ENCODE results near the gene AMHR2.
"Not testable (repeated sequence)": the region's sequence is repeated elsewhere in the genome, so short reads cannot be mapped to it uniquely, and the experiment has no call there.

AMHR2 gene

DNA sequence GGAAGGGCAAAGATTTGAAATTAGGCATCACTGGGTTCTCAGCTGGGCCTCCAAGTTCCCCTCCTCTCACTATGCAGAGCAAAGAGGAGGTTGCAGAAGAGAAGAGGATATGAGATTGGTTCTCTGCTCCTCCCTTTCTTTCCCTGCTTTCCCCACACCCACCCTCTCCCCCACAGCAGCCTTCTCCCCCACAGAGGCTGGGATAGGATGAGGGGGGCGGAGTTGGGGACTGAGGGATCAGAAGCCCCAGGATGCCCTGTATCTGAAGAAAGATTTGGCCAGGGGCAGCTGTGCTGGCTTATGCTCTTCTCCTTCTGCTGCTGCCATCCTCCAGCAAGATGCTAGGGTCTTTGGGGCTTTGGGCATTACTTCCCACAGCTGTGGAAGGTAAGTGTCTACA is at the start of gene AMHR2:
Gene AMHR2 (plus strand): TSS at position 259 of the 400 bp plus-strand sequence. CDS start 80 bp downstream, at position 339.
- Histone ChIP-seq H3K4me1 (ENCODE audit: insufficient read depth, poor library complexity, severe bottlenecking) (peaks cover 14% of the 10 kb centered on the region), H3K9me3 (ENCODE audit: severe bottlenecking) (no peaks in the 10 kb centered on the region), H3K27me3 (ENCODE audit: insufficient read depth, poor library complexity, severe bottlenecking) (no peaks in the 10 kb centered on the region), H3K27ac (ENCODE audit: poor library complexity, severe bottlenecking) (no peak within 1 kb of the TSS), H3K36me3 (ENCODE audit: low read depth) (no peaks in the 10 kb centered on the region), H3K4me3 (ENCODE audit: severe bottlenecking) (no peak within 1 kb of the TSS)
- TF ChIP-seq, protein P1, sequence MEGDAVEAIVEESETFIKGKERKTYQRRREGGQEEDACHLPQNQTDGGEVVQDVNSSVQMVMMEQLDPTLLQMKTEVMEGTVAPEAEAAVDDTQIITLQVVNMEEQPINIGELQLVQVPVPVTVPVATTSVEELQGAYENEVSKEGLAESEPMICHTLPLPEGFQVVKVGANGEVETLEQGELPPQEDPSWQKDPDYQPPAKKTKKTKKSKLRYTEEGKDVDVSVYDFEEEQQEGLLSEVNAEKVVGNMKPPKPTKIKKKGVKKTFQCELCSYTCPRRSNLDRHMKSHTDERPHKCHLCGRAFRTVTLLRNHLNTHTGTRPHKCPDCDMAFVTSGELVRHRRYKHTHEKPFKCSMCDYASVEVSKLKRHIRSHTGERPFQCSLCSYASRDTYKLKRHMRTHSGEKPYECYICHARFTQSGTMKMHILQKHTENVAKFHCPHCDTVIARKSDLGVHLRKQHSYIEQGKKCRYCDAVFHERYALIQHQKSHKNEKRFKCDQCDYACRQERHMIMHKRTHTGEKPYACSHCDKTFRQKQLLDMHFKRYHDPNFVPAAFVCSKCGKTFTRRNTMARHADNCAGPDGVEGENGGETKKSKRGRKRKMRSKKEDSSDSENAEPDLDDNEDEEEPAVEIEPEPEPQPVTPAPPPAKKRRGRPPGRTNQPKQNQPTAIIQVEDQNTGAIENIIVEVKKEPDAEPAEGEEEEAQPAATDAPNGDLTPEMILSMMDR (IDR thresholded peaks at IDR 0.05; ENCODE audit: poor library complexity, severe bottlenecking): no peak
- no peak for DNase-seq (ENCODE audit: low spot score)
- ATAC-seq (ENCODE audit: low read depth): no peak

DNA sequence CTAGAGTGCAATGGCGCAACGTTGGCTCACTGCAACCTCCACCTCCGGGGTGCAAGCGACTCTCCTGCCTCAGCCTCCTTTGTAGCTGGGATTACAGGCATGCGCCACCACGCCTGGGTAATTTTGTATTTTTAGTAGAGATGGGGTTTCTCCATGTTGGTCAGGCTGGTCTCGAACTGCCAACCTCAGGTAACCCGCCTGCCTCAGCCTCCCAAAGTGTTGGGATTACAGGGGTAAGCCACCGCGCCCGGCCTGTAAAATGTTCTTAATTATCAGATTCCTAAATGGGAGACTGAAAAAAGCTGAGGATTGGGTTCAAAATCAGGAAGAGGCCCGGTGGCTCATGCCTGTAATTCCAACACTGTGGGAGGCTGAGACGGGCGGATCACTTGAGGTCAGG is 49.4 kb upstream of the AMHR2 start:
- DNase-seq (ENCODE audit: low spot score); H3K27me3 ChIP-seq (ENCODE audit: insufficient read depth, poor library complexity, severe bottlenecking); H3K9me3 ChIP-seq (ENCODE audit: severe bottlenecking); H3K36me3 ChIP-seq (ENCODE audit: low read depth); H3K4me3 ChIP-seq (ENCODE audit: severe bottlenecking); ATAC-seq (ENCODE audit: low read depth): not testable (repeated sequence)
- peak overlapping the region; percentile 92 for H3K27ac ChIP-seq (ENCODE audit: poor library complexity, severe bottlenecking)
- peaks cover 27% of the 10 kb centered on the region for H3K4me1 ChIP-seq (ENCODE audit: insufficient read depth, poor library complexity, severe bottlenecking)

DNA sequence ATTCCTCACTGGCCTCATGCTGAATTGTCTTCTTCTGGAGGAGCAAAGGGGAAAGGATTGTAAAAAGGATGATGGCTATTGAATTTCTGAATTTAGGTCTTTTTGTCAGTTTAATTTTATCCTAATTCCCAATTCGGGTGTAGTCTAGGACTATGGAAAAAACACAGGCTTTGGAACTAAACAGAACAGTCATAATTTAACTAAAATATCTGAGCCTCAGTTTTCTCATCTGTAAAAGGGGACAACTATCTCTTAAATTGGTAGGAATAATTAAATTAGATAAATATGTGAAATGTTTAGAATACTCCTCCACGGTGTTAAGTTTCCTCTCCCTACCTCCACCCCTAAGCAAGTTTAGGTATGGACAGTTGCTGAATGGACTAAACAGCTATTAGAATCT is 46.9 kb upstream of the AMHR2 start:
- Histone ChIP-seq H3K9me3 (ENCODE audit: severe bottlenecking) (no peaks in the 10 kb centered on the region), H3K27ac (ENCODE audit: poor library complexity, severe bottlenecking) (no peak overlapping the region), H3K4me3 (ENCODE audit: severe bottlenecking) (no peak overlapping the region), H3K27me3 (ENCODE audit: insufficient read depth, poor library complexity, severe bottlenecking) (no peaks in the 10 kb centered on the region), H3K4me1 (ENCODE audit: insufficient read depth, poor library complexity, severe bottlenecking) (peaks cover 25% of the 10 kb centered on the region), H3K36me3 (ENCODE audit: low read depth) (peaks cover 9% of the 10 kb centered on the region)
- DNase-seq (ENCODE audit: low spot score): no peak
- no peak for ATAC-seq (ENCODE audit: low read depth)
- TF ChIP-seq, protein P1 (IDR thresholded peaks at IDR 0.05; ENCODE audit: poor library complexity, severe bottlenecking): no peak

DNA sequence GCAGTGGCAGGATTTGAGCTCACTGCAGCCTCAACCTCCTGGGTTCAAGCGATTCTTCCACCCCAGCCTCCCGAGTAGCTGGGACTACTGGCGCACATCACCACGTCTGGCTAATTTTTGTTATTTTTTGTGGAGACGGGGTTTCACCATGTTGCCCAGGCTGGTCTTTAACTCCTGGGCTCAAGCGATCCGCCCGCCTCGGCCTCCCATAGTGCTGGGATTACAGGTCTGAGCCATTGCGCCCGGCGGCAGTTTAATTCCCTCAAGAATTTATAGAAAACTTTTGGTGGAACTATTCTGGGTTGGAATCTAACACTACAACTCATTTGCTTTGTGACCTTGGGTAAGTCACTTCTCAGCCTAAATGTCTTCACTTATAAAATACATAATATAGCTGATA is 45.4 kb upstream of the AMHR2 start:
- Histone ChIP-seq H3K4me3 (ENCODE audit: severe bottlenecking) (no peak overlapping the region), H3K27ac (ENCODE audit: poor library complexity, severe bottlenecking) (peak overlapping the region; percentile 72), H3K9me3 (ENCODE audit: severe bottlenecking) (no peaks in the 10 kb centered on the region), H3K27me3 (ENCODE audit: insufficient read depth, poor library complexity, severe bottlenecking) (no peaks in the 10 kb centered on the region), H3K4me1 (ENCODE audit: insufficient read depth, poor library complexity, severe bottlenecking) (peaks cover 24% of the 10 kb centered on the region), H3K36me3 (ENCODE audit: low read depth) (peaks cover 23% of the 10 kb centered on the region)
- no peak for ATAC-seq (ENCODE audit: low read depth)
- no peak for DNase-seq (ENCODE audit: low spot score)
- TF ChIP-seq, protein P1 (IDR thresholded peaks at IDR 0.05; ENCODE audit: poor library complexity, severe bottlenecking): no peak

DNA sequence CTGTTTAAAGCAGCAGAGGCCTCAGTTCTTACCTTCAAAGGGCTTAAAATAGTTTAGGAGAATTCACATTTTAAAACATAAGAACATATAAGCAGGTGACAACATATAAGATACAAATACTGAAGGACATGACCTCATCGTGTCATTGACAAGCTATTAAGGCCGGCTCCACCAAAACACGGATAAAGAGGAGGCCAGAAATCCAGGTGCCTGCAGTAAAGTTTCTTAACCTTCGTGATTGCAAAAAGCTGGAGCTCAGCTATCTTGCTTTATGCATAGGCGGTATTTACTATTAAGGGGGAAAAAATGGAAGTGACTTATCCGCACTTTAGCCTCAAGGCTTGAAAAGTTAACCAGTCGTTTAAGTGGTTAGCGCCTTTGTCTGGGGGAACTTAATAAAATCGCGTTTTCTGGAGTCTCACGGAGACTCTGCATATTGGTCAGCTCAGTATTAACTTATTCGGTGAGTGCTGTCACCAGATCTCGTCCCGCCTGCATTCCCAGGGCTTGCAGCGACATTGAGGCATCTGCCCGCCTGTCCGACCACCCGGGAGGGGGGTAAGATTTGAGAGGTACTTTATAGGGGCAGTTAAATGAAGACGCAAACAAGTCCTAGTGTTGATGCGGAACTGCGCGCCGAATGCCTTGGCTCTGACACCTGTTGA is 44.8 kb upstream of the AMHR2 start:
- Histone ChIP-seq H3K4me3 (ENCODE audit: severe bottlenecking) (peak overlapping the region; percentile 34), H3K4me1 (ENCODE audit: insufficient read depth, poor library complexity, severe bottlenecking) (peaks cover 24% of the 10 kb centered on the region), H3K36me3 (ENCODE audit: low read depth) (peaks cover 29% of the 10 kb centered on the region), H3K9me3 (ENCODE audit: severe bottlenecking) (no peaks in the 10 kb centered on the region), H3K27me3 (ENCODE audit: insufficient read depth, poor library complexity, severe bottlenecking) (no peaks in the 10 kb centered on the region), H3K27ac (ENCODE audit: poor library complexity, severe bottlenecking) (peak overlapping the region; percentile 72)
- DNase-seq (ENCODE audit: low spot score) (no peak), ATAC-seq (ENCODE audit: low read depth) (no peak)
- TF ChIP-seq, protein P1 (IDR thresholded peaks at IDR 0.05; ENCODE audit: poor library complexity, severe bottlenecking): no peak

Measured in RWPE2 (cell line).